Ectodermal cell (in vitro differentiated cells): Measurements from ENCODE around the gene PIAS4.

Experiments used
- H3K27ac ChIP-seq: 2 replicates; pipeline ENCODE4 v1.7.0; 2013; ENCODE audit warnings: mild to moderate bottlenecking, low read depth, low read length; ENCODE audit not compliant: insufficient read depth, poor library complexity, severe bottlenecking
- H3K27me3 ChIP-seq: 2 replicates; pipeline ENCODE4 v1.7.0; 2013; ENCODE audit warnings: mild to moderate bottlenecking, low read length; ENCODE audit not compliant: insufficient read depth, control insufficient read depth, poor library complexity, severe bottlenecking
- H3K36me3 ChIP-seq: one replicate; pipeline ENCODE4 v1.7.0; 2013; ENCODE audit warnings: low read length; ENCODE audit not compliant: control insufficient read depth, insufficient read depth
- H3K4me1 ChIP-seq: one replicate; pipeline ENCODE4 v1.7.0; 2013; ENCODE audit warnings: low read length; ENCODE audit not compliant: control insufficient read depth, insufficient read depth
- H3K4me3 ChIP-seq: 2 replicates; pipeline ENCODE4 v1.7.0; 2013; ENCODE audit warnings: low read depth, low read length, control low read depth; ENCODE audit not compliant: insufficient read depth
- H3K9me3 ChIP-seq: 2 replicates; pipeline ENCODE4 v1.7.0; 2013; ENCODE audit warnings: mild to moderate bottlenecking, low read length, moderate library complexity; ENCODE audit not compliant: control insufficient read depth
- WGBS, 2 experiments: methylation state at CpG; one replicate each; pipeline ENCODE4 v1.1.7; 2013; ENCODE audit warnings: missing lambda C conversion rate in 2 of 2; 5-methylcytosine and 5-hydroxymethylcytosine counted together

The PIAS4 gene

GRCh38 chr19:4068047-4068966, 60.8 kb downstream of the PIAS4 start:
- Histone ChIP-seq H3K27ac (no peak overlapping the region), H3K4me1 (peaks cover 5% of the 10 kb centered on the region), H3K9me3 (no peaks in the 10 kb centered on the region), H3K36me3 (no peaks in the 10 kb centered on the region), H3K27me3 (peaks cover 32% of the 10 kb centered on the region), H3K4me3 (no peak overlapping the region)
- 29 to 37% methylated on average over 29 to 31 of the region's 31 CpGs for WGBS, 2 experiments

GRCh38 chr19:4069331-4069959, 61.9 kb downstream of the PIAS4 start:
- Histone ChIP-seq H3K4me3 (no peak overlapping the region), H3K27me3 (peaks cover 32% of the 10 kb centered on the region)
- WGBS, 2 experiments, result 64 to 67% methylated on average over 11 of the region's 12 CpGs

GRCh38 chr19:4071610-4072009, 64.1 kb downstream of the PIAS4 start:
- no peak overlapping the region for H3K27ac ChIP-seq
- no peak overlapping the region for H3K4me3 ChIP-seq
- WGBS, 2 experiments, result 93 to 94% methylated on average over 3 of the region's 3 CpGs
- no peaks in the 10 kb centered on the region for H3K36me3 ChIP-seq
- H3K27me3 ChIP-seq, result peaks cover 32% of the 10 kb centered on the region
- no peaks in the 10 kb centered on the region for H3K4me1 ChIP-seq
- no peaks in the 10 kb centered on the region for H3K9me3 ChIP-seq

More at GRCh38 chr19:4069331-4069959, 61.9 kb downstream of the PIAS4 start:
- no peaks in the 10 kb centered on the region for H3K36me3 ChIP-seq
- H3K27ac ChIP-seq, result no peak overlapping the region
- peaks cover 2% of the 10 kb centered on the region for H3K4me1 ChIP-seq
- H3K9me3 ChIP-seq, result no peaks in the 10 kb centered on the region

- Histone ChIP-seq H3K9me3 (no peaks in the 10 kb centered on the region), H3K36me3 (no peaks in the 10 kb centered on the region), H3K4me3 (no peak overlapping the region), H3K4me1 (no peaks in the 10 kb centered on the region), H3K27me3 (no peaks in the 10 kb centered on the region), H3K27ac (no peak overlapping the region)
- 85 to 90% methylated on average over 9 of the region's 9 CpGs for WGBS, 2 experiments
These were observed 67.8 kb downstream of the PIAS4 start for GRCh38 chr19:4075373-4075772.

- 71 to 77% methylated on average over 3 of the region's 3 CpGs for WGBS, 2 experiments
- Histone ChIP-seq H3K27me3 (no peaks in the 10 kb centered on the region), H3K9me3 (no peaks in the 10 kb centered on the region), H3K4me3 (no peak overlapping the region), H3K4me1 (no peaks in the 10 kb centered on the region), H3K27ac (no peak overlapping the region), H3K36me3 (no peaks in the 10 kb centered on the region)
These were observed 69.5 kb downstream of the PIAS4 start for GRCh38 chr19:4077007-4077374.

GRCh38 chr19:4077800-4078684, 70.5 kb downstream of the PIAS4 start:
- Histone ChIP-seq H3K36me3 (no peaks in the 10 kb centered on the region), H3K27me3 (no peaks in the 10 kb centered on the region), H3K4me3 (no peak overlapping the region), H3K9me3 (no peaks in the 10 kb centered on the region), H3K27ac (no peak overlapping the region), H3K4me1 (no peaks in the 10 kb centered on the region)
- WGBS, 2 experiments, result 57 to 58% methylated on average over 31 to 32 of the region's 33 CpGs

- Histone ChIP-seq H3K27ac (no peak overlapping the region), H3K27me3 (no peaks in the 10 kb centered on the region), H3K36me3 (no peaks in the 10 kb centered on the region), H3K4me3 (no peak overlapping the region), H3K4me1 (no peaks in the 10 kb centered on the region), H3K9me3 (no peaks in the 10 kb centered on the region)
- WGBS, 2 experiments, result 81 to 83% methylated on average over 6 of the region's 6 CpGs
These were observed 72.9 kb downstream of the PIAS4 start for GRCh38 chr19:4080473-4080872.

GRCh38 chr19:4081441-4082129, 74.0 kb downstream of the PIAS4 start:
- Histone ChIP-seq H3K4me1 (no peaks in the 10 kb centered on the region), H3K27ac (no peak overlapping the region), H3K9me3 (no peaks in the 10 kb centered on the region), H3K36me3 (no peaks in the 10 kb centered on the region), H3K4me3 (no peak overlapping the region), H3K27me3 (no peaks in the 10 kb centered on the region)
- 35 to 43% methylated on average over 2 of the region's 2 CpGs for WGBS, 2 experiments

GRCh38 chr19:4082172-4082571, 74.6 kb downstream of the PIAS4 start:
- H3K9me3 ChIP-seq, result no peaks in the 10 kb centered on the region
- 83 to 84% methylated on average over 9 of the region's 9 CpGs for WGBS, 2 experiments
- no peak overlapping the region for H3K27ac ChIP-seq
- H3K4me3 ChIP-seq, result no peak overlapping the region
- no peaks in the 10 kb centered on the region for H3K36me3 ChIP-seq
- H3K4me1 ChIP-seq, result no peaks in the 10 kb centered on the region
- H3K27me3 ChIP-seq, result no peaks in the 10 kb centered on the region
